Fibroblast of peridontal ligament (primary cell): ENCODE results near the gene PDXDC1.
"Not testable (repeated sequence)": the region's sequence is repeated elsewhere in the genome, so short reads cannot be mapped to it uniquely, and the experiment has no call there.

Source experiments
- DNase-seq: peaks from one replicate; pipeline ENCODE4 v3.0.0-alpha.2; 2010; ENCODE audit errors: extremely low read depth

Gene PDXDC1

GRCh38 chr16:14974331-14974655 lies 533 bp upstream of the PDXDC1 start:
- DNase-seq: peak; percentile 36

DNA sequence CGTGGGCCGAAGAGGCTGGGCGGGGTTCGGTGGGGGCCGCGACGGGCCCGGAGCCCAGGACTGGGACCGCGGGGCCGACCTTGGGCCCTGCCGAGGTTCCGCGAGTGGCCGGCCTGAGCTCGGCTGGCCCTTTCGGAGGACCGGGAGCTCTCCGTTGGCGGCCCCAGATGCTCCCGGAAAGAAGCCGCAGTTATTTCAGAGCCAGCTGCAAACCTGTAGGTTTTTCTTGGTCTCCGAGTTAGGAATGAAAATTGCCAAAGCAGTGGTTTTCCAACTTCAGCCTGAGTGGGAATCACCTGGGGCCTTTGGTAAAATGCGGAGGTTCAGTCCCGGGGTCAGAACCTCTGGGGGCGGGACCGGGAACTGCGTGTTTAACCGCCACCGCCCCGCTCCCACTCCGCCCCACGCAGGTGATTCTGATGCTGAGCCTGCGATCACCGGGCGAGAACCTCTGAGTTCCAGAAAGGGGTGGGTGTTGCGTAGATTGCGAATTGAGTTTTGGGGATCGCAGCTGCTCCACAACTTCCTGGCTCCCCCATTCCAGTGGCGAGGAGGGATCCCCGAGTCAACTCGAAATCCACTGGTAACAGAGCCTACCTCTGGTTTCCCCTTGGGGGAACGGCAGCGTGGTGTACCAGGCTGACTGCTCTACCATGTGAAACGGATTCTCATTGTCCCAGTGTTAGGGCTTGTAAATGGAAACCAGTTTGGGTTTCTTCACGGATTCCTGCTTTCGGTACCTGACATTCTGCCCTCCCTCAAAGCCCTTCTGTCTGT lies 780 bp downstream of the PDXDC1 start:
- DNase-seq: peak; percentile 16

DNA sequence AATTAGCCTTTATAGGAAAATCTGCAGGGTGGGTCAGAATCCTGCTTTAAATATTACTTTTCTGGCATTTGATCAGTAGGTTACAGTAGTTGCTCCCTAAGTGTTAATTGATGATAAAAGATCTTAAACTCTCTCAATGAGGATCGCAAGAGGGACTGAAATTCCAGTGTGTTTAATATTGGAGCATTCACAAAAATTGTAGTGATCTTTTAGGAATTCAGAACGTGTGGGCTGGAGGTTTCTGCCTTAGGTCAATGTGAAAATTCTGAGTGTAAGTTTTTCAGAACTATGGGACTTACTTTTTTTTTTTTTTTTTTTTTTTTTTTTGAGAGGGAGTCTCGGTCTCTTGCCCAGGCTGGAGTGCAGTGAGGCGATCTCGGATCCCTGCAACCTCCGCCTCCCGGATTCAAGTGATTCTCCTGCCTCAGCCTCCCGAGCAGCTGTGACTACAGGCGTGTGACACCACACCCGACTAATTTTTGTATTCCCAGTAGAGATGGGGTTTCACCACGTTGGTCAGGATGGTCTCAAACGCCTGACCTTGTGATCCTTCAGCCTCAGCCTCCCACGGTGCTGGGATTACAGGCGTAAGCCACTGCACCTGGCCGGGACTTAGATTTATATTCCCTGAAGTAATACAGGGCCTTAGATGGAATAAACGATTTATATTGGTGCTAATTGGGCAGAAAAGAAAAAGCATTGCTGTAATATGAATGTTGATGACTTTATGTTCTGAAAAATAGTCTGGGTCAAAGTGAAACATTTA lies 2.3 kb downstream of the PDXDC1 start:
- DNase-seq: peak; percentile 26

- not testable (repeated sequence) for DNase-seq
Observed at GRCh38 chr16:14978281-14978680, 3.5 kb downstream of the PDXDC1 start.

DNA sequence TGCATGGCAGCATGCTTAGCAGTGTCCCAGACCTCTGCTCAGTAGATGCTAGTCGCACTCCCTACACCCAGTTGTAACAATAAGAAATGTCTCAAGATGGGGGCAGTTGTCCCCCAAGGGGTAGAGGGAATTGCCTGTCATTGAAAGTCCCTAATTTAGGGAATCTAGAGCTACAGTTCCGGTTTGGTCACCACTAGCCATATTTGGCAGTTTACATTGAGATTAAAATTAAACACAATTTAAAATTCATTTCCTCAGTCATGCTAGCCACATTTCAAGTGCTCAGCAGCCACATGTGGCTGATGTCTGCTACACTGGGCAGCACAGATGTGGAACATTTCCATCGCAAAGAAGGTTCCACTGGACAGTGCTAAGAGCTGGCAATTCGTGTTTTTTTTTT lies 4.1 kb downstream of the PDXDC1 start:
- not testable (repeated sequence) for DNase-seq

DNA sequence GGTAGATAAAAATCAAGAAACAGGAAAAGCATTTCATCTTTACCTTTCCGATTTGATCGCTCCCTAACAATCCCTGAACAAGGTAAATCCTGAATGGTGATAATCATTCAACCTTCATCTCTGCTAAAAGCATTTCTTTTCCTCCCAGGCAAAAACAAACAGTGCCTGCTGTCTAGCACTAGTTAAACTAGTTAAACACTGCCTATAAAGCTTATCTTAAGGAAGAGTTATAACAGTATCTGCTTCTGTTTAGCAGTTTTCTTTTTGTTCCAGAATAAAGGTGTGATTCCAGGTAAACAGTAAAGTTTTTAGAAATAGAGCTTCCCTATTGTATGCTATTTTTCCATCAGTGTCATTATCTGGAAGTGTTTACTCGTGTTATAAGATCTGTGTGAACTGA lies 6.4 kb downstream of the PDXDC1 start:
- DNase-seq: not testable (repeated sequence)

- DNase-seq: not testable (repeated sequence)
Observed at GRCh38 chr16:14982521-14982920, 7.7 kb downstream of the PDXDC1 start.

- DNase-seq: not testable (repeated sequence)
Observed at GRCh38 chr16:14988092-14988491, 13.3 kb downstream of the PDXDC1 start.

DNA sequence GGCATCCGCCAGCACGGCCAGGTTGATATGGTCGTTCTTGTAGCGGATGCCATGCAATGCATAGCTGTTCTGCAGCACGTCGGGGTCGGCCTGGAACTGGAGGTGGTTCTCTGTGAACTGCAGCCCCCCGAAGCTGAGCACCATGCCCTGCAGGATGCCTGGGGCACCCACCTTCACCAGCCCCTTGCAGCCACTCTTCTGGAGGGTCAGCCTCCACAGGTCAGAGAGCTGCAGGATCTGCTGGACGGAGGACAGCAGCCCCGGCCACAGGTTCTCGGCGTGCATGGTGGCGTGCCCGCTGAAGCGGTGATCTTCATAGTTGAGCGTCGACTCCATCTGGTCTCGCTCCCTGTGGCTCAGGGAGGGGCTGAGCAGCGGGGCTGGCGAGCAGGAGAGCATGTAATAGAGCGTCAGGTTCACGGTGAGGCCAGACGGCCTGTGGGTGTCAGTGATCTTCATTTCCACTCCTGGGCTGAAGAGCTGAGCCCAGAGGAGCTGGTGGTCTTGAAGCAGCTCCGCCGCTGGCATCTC lies 13.9 kb downstream of the PDXDC1 start:
- DNase-seq: not testable (repeated sequence)

- not testable (repeated sequence) for DNase-seq
Observed at GRCh38 chr16:14989291-14990281, 14.8 kb downstream of the PDXDC1 start.

GRCh38 chr16:14993277-14994151 lies 18.7 kb downstream of the PDXDC1 start:
- DNase-seq: not testable (repeated sequence)

DNA sequence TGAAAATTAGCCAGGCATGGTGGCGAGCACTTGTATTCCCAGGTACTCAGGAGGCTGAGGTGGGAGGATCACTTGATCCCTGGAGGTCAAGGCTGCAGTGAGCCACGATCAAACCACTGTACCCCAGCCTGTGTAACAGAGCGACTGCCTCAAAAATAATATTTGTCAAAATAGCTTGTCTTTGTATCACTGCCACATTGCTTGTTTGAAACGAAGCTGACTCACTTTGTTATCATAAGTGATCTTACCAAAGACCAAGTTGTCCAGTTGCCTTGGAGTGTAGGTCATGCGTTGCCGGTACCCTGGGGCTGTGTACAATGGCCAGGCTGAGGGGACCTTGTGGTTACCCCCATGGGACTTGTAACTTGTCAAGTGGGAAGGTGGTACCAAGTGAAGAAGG lies 21.9 kb downstream of the PDXDC1 start:
- peak; percentile 32 for DNase-seq

DNA sequence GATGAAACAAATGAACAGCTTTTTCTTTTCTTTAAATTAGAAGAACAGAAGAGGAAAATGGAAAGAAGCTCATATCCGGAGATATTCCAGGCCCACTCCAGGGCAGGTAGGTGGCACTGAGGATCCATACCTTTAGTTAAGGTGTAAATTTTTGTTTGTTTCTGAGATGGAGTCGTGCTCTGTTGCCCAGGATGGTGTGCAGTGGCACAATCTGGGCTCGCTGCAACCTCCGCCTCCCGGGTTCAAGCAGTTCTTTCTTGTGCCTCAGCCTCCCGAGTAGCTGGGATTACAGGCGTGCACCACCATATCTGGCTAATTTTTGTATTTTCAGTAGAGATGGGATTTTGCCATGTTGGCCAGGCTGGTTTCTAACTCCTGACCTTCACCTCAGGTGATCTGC lies 23.5 kb downstream of the PDXDC1 start:
- DNase-seq: not testable (repeated sequence)

GRCh38 chr16:14999845-15000244 lies 25.0 kb downstream of the PDXDC1 start:
- DNase-seq: not testable (repeated sequence)

DNA sequence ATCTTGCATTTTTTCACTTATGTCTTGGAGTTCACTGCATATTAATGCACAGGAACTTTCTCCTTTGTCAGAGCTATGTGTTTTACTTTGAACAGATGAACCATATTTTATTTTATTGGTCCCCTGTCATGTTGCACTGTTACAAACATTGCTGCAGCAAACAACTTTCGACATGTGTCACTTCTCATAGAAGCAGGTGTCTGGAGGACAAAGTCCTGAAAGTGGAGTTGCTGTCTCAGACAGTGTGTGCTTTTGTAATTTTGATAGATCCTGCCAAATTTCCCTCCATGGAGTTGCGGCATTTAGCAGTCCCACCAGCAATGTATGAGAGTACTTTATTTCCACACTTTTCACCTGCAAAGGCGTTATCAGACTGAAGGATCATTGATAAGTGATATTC lies 27.6 kb downstream of the PDXDC1 start:
- not testable (repeated sequence) for DNase-seq

DNA sequence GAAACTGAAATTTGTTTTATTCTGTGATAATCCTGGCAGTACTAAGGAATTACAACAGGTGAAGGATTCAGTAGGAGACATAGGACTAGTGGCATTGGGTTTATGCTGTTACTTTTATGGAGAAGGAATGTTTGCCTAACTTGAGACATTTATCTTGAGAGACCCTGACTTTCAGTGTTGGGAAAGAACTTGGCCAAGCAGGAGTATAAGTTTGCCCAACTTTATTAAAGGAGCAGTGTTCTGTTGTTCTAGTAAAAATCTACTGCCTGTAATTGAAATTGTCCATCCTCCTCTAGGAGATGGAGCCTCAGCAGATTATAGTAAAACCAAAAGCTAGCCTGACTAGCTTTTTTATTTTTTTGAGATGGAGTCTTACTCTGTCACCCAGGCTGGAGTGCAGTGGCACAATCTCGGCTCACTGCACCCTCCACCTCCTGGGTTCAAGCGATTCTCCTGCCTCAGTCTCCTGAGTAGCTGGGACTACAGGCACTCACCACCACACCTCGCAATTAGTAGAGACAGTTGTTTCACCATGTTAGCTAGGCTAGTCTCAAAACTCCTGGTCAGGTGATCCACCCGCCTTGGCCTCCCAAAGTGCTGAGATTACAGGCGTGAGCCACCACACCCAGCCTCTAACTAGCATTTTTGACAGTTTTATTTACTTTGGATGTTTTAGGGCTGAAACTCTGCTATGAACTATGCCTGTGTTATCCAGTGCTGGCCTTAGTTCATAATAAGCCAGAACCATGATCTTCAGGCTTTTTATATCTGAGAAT lies 30.7 kb downstream of the PDXDC1 start:
- DNase-seq: not testable (repeated sequence)

DNA sequence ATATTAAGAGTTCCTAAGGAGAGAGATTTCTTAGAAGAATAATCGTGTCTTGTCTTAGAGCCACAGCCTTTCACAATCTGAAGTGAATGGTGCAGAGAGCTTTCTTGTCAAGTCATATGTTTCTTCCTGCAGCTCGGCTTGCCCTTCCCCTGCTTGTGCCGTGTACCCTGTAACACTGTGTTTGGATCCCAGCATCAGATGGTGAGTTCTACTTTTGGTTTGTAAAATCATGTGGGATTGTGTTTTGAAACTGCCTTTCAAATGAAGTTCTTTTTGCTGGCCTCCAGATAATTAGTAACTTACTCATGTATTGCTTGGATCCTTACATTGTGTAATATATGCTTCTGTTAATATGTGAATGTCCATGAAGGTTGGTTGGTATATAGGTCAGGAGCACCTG lies 33.8 kb downstream of the PDXDC1 start:
- not testable (repeated sequence) for DNase-seq

DNA sequence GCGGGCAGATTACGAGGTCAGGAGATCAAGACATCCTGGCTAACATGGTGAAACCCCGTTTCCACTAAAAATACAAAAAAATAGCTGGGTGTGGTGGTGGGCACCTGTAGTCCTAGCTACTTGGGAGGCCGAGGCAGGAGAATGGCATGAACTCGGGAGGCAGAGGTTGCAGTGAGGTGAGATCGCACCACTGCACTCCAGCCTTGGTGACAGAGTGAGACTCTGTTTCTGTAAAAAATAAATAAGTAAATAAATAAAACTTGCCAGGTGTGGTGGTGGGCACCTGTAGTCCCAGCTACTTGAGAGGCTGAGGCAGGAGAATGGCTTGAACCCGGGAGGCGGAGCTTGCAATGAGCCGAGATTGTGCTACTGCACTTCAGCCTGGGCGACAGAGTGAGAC lies 38.1 kb downstream of the PDXDC1 start:
- not testable (repeated sequence) for DNase-seq

DNA sequence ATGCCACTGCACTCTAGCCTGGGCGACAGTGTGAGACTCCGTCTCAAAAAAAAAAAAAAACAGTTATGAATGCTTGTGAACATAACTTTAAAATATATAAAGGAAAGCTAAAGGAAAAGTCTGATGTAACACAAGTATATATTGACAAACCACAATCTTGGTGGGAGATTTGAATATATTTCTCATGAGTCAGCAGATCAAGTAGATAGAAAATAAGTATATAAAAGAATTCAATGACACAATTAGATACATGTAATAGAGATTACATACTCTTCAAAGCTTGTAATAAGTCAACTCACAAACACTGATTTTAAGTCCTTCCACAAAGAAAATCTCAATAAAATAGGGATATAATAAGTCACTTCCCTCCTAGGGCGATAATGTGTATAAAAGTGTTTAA lies 40.8 kb downstream of the PDXDC1 start:
- not testable (repeated sequence) for DNase-seq

DNA sequence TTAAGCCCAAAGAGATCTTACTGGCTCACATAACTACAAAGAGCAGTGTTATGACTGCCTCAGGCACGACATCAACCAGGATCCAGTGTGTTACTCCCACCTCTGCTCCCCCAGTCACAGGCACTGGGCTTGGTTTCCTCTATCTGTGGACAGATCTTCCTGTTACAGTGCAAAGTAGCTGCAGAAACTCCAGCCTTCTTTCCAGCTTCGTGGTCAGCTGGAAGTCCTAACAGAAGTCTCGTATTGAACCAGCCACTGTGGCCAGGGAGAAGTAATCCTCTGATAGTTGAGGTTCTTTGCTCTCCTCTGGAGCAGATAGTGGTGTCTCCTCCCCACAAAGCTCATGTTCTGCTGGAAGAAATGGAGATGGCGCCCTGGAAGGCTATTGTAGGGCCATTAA lies 41.5 kb downstream of the PDXDC1 start:
- not testable (repeated sequence) for DNase-seq
